Activated CD4-positive, alpha-beta T cell treated with anti-CD3 and anti-CD28 coated beads, Interleukin-2, amount 10 ng/mL, durations not matched to agents 7 days and 5 days (primary cell): ENCODE measurements around the gene PKNOX1. TPM values are rescaled to one million over a fixed set of nuclear protein-coding genes. Genes with fewer than 3 reads are reported as not detected.
"Not testable (repeated sequence)": the region's sequence is repeated elsewhere in the genome, so short reads cannot be mapped to it uniquely, and the experiment has no call there.

Source experiments
- CTCF ChIA-PET: fragments of 350-600 bp; sonication (Branson Sonifier 250); formaldehyde crosslinking; loops from one replicate; lab custom pipeline; 2021; ENCODE audit warnings: antibody characterized with exemption; lab: Charles Lee
- POLR2A ChIA-PET: fragments of 350-600 bp; sonication (Branson Sonifier 250); formaldehyde crosslinking; loops from one replicate; lab custom pipeline; 2021; ENCODE audit warnings: antibody characterized with exemption; lab: Charles Lee
- DNase-seq: peaks from one replicate; pipeline ENCODE4 v3.0.0-alpha.2; 2020
- H3K27ac Mint-ChIP-seq: one replicate; pipeline ENCODE4 v1.8.0; 2021; ENCODE audit warnings: mild to moderate bottlenecking, moderate library complexity, mixed read lengths
- H3K27me3 Mint-ChIP-seq: one replicate; pipeline ENCODE4 v1.8.0; 2021; ENCODE audit warnings: mixed read lengths
- H3K36me3 Mint-ChIP-seq: one replicate; pipeline ENCODE4 v1.8.0; 2021; ENCODE audit warnings: low read depth, mixed read lengths
- H3K4me1 Mint-ChIP-seq: one replicate; pipeline ENCODE4 v1.8.0; 2021; ENCODE audit warnings: mixed read lengths
- H3K4me3 Mint-ChIP-seq: one replicate; pipeline ENCODE4 v1.8.0; 2021; ENCODE audit warnings: mild to moderate bottlenecking, moderate library complexity, mixed read lengths
- H3K9me3 Mint-ChIP-seq: one replicate; pipeline ENCODE4 v1.8.0; 2021; ENCODE audit warnings: mixed read lengths
- total RNA-seq, 2 experiments: library from RNA; stranded (reverse); gene quantifications; one replicate each; pipeline ENCODE4 v1.2.3, GENCODE V29; 2021

The PKNOX1 gene
- total RNA-seq, 2 experiments from 2014 or later, result 28.7 to 30.1 TPM

DNA sequence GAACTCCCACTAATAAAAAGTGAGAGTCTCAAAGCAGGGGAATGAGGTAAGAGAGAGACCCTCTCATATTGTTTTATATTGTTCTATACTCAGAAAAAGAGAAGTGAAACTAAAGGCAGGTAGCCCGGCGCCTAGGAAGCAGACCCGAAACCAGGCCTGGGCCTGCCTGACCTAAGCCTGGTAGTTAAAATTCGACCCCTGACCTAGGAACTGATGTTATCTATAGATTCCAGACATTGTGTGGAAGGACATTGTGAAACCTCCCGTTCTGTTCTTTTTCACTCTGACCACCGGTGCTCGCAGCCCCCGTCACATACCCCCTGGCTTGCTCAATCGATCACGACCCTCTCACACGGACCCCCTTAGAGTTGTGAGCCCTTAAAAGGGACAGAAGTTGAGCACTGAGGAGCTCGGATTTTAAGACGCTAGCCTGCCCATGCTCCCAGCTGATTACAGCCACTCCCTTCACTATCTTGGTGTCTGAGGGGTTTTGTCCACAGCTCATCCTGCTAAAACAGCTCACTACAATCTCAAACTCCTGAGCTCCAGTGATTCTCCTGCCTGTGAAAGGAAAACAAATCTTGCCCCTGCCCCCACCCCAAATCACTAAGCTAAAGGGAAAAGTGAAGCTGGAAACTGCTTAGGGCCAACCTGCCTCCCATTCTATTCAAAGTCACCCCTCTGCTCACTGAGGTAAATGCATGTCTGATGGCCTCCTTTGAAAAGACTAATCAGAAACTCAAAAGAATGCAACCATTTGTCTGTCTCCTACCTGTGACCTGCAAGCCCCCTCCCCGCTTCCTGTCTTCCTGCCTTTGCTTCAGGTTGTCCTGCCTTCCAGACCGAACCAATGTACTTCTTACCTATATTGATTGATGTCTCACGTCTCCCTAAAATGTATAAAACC, 37.1 kb upstream of the PKNOX1 start:
- H3K4me3 Mint-ChIP-seq, result not testable (repeated sequence)
- CTCF ChIA-PET, result interaction anchor here (1.0 kb wide), 1 partner anchor 14 kb away, joined by 3 read pairs; no protein-coding TSS in a partner anchor

GRCh38 chr21:42937960-42938605, 36.3 kb upstream of the PKNOX1 start:
- Mint-ChIP-seq H3K4me3 (no peak overlapping the region), H3K27me3 (no peaks in the 10 kb centered on the region), H3K9me3 (no peaks in the 10 kb centered on the region), H3K36me3 (no peaks in the 10 kb centered on the region), H3K4me1 (no peaks in the 10 kb centered on the region), H3K27ac (no peak overlapping the region)
- POLR2A ChIA-PET, result no interaction called here
- CTCF ChIA-PET, result interaction anchor here (1.0 kb wide), 1 partner anchor 15 kb away, joined by 3 read pairs; no protein-coding TSS in a partner anchor
- no peak for DNase-seq

More for the DNA sequence above, 37.1 kb upstream of the PKNOX1 start:
- H3K4me1 Mint-ChIP-seq, POLR2A ChIA-PET, H3K36me3 Mint-ChIP-seq, DNase-seq, H3K9me3 Mint-ChIP-seq, H3K27me3 Mint-ChIP-seq, H3K27ac Mint-ChIP-seq: not testable (repeated sequence)

- H3K27ac Mint-ChIP-seq, H3K9me3 Mint-ChIP-seq, H3K4me3 Mint-ChIP-seq, H3K36me3 Mint-ChIP-seq, DNase-seq, H3K27me3 Mint-ChIP-seq, H3K4me1 Mint-ChIP-seq, POLR2A ChIA-PET: not testable (repeated sequence)
- CTCF ChIA-PET, result interaction anchor here (1.0 kb wide), 1 partner anchor 15 kb away, joined by 3 read pairs; no protein-coding TSS in a partner anchor
Measured at GRCh38 chr21:42938606-42938995, 35.8 kb upstream of the PKNOX1 start.

GRCh38 chr21:42939582-42940413, 34.6 kb upstream of the PKNOX1 start:
- H3K36me3 Mint-ChIP-seq, result no peaks in the 10 kb centered on the region
- H3K4me1 Mint-ChIP-seq, result no peaks in the 10 kb centered on the region
- H3K27ac Mint-ChIP-seq, result no peak overlapping the region
- H3K27me3 Mint-ChIP-seq, result no peaks in the 10 kb centered on the region
- no peak overlapping the region for H3K4me3 Mint-ChIP-seq
- no peaks in the 10 kb centered on the region for H3K9me3 Mint-ChIP-seq
- CTCF ChIA-PET, result no interaction called here
- DNase-seq, result no peak
- POLR2A ChIA-PET, result no interaction called here

- POLR2A ChIA-PET, result no interaction called here
Measured at GRCh38 chr21:42941696-42942085, 32.7 kb upstream of the PKNOX1 start.

GRCh38 chr21:42942244-42942643, 32.1 kb upstream of the PKNOX1 start:
- no peak for DNase-seq
- H3K36me3 Mint-ChIP-seq, result no peaks in the 10 kb centered on the region
- CTCF ChIA-PET, result no interaction called here
- POLR2A ChIA-PET, result no interaction called here
- H3K4me1 Mint-ChIP-seq, result no peaks in the 10 kb centered on the region
- no peak overlapping the region for H3K4me3 Mint-ChIP-seq
- H3K27ac Mint-ChIP-seq, result no peak overlapping the region
- peaks cover 2% of the 10 kb centered on the region for H3K27me3 Mint-ChIP-seq
- H3K9me3 Mint-ChIP-seq, result no peaks in the 10 kb centered on the region

More at GRCh38 chr21:42941696-42942085, 32.7 kb upstream of the PKNOX1 start:
- Mint-ChIP-seq H3K4me3 (no peak overlapping the region), H3K4me1 (no peaks in the 10 kb centered on the region), H3K36me3 (no peaks in the 10 kb centered on the region), H3K27me3 (no peaks in the 10 kb centered on the region), H3K9me3 (no peaks in the 10 kb centered on the region), H3K27ac (no peak overlapping the region)
- CTCF ChIA-PET, result no interaction called here
- no peak for DNase-seq

- POLR2A ChIA-PET, H3K9me3 Mint-ChIP-seq, CTCF ChIA-PET, DNase-seq, H3K27me3 Mint-ChIP-seq, H3K36me3 Mint-ChIP-seq, H3K4me1 Mint-ChIP-seq: not testable (repeated sequence)
- H3K4me3 Mint-ChIP-seq, result peak overlapping the region; percentile 13
- H3K27ac Mint-ChIP-seq, result peak overlapping the region; percentile 59
Measured at GRCh38 chr21:42949094-42949755, 25.1 kb upstream of the PKNOX1 start.

- H3K36me3 Mint-ChIP-seq, DNase-seq, H3K4me1 Mint-ChIP-seq, CTCF ChIA-PET, H3K27ac Mint-ChIP-seq, H3K4me3 Mint-ChIP-seq, H3K9me3 Mint-ChIP-seq, H3K27me3 Mint-ChIP-seq, POLR2A ChIA-PET: not testable (repeated sequence)
Measured at GRCh38 chr21:42951193-42951592, 23.2 kb upstream of the PKNOX1 start.

DNA sequence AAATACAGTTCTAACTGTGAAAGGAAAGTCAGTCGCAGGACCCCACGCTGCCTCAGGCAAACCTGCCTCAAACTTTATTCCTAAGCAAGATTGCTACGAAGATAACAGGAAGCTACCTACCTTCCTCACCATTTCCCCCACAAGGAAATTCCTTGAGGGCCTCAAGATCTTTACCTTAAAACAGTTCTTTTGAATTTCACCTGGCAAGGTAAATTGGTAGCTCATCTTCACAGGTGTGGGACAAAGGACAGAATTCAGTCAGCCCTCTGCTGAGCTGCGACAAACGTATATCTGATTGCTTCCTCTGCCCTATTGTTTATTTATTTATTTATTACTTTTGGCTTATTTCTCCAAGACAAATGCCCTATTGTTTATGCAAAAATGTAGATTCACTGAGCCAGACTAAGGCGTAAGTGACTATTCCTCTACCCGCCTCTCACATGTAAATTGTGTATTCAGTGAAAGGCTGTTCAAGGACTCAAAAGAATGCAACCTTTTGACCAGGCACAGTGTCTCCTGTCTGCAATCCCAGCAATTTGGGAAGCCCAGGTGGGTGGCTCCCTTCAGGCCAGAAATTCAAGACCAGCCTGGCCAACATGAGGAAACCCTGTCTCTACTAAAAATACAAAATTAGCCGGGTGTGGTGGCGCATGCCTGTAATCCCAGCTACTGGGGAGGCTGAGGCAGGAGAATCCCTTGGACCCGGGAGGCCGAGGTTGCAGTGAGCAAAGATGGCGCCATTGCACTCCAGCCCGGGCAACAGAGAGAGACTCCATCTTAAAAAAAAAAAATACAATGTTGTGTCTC, 17.3 kb upstream of the PKNOX1 start:
- no peaks in the 10 kb centered on the region for H3K27me3 Mint-ChIP-seq
- CTCF ChIA-PET, result no interaction called here
- no peak overlapping the region for H3K27ac Mint-ChIP-seq
- H3K4me1 Mint-ChIP-seq, result no peaks in the 10 kb centered on the region
- no peak overlapping the region for H3K4me3 Mint-ChIP-seq
- no peaks in the 10 kb centered on the region for H3K9me3 Mint-ChIP-seq
- no peaks in the 10 kb centered on the region for H3K36me3 Mint-ChIP-seq
- POLR2A ChIA-PET, result interaction anchor here (0.8 kb wide), 1 partner anchor 57 kb away, joined by 9 read pairs; no protein-coding TSS in a partner anchor
- no peak for DNase-seq

DNA sequence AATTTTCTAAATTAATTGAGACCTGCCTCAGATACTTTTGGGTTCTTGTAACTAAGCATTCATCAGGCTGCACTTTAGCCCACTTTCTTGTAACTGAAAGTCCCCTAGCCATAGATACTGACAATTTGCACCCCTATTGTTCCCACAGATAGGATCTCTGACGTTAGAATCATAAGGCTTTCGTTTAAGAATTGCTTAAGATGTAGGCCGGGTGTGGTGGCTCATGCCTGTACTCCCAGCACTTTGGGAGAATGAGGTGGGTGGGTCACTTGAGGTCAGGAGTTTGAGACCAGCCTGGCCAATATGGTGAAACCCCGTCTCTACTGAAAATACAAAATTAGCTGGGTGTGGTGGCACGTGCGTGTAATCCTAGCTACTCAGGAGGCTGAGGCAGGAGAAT, 16.2 kb upstream of the PKNOX1 start:
- H3K4me1 Mint-ChIP-seq, H3K27ac Mint-ChIP-seq, DNase-seq, POLR2A ChIA-PET, H3K36me3 Mint-ChIP-seq, H3K9me3 Mint-ChIP-seq, H3K27me3 Mint-ChIP-seq, H3K4me3 Mint-ChIP-seq, CTCF ChIA-PET: not testable (repeated sequence)

DNA sequence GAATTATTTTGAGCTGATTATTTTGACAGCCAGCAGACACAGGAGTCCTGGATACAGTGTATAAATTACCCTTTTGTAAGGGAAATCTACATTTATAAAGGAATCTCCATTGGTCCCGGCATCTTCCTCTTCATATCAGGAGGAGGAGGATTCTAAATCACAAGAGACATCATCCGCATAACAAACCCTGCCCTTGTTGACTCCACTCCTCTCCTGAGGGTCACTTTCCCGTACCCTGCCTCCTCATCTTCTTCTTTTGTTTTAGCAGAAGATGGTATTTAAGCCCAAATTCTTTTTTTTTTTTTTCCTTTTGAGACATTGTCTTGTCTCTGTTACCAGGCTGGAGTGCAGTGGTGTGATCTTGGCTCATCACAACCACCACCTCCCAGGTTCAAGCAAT, 14.6 kb upstream of the PKNOX1 start:
- no peaks in the 10 kb centered on the region for H3K27me3 Mint-ChIP-seq
- POLR2A ChIA-PET, result no interaction called here
- H3K27ac Mint-ChIP-seq, result no peak overlapping the region
- CTCF ChIA-PET, result no interaction called here
- no peaks in the 10 kb centered on the region for H3K4me1 Mint-ChIP-seq
- DNase-seq, result no peak
- H3K9me3 Mint-ChIP-seq, result no peaks in the 10 kb centered on the region
- H3K36me3 Mint-ChIP-seq, result no peaks in the 10 kb centered on the region
- no peak overlapping the region for H3K4me3 Mint-ChIP-seq
